Loucy (cell line): ENCODE measurements around the gene RNU5D-1.

ENCODE experiments used
- H2AFZ ChIP-seq: fragments of 200-600 bp; sonication (generic); 2 replicates; pipeline ENCODE4 v1.6.0; 2016; ENCODE audit warnings: antibody characterized with exemption, mild to moderate bottlenecking, low read length, moderate library complexity
- H3F3A ChIP-seq: fragments of 200-600 bp; 2 replicates; pipeline ENCODE4 v1.6.0; 2016; ENCODE audit warnings: antibody characterized with exemption, low read depth, mild to moderate bottlenecking
- H3K27me3 ChIP-seq: fragments of 200-600 bp; sonication (generic); 2 replicates; pipeline ENCODE4 v1.6.1; 2014; ENCODE audit warnings: low read length, mild to moderate bottlenecking; ENCODE audit not compliant: insufficient read depth, poor library complexity, severe bottlenecking
- H3K36me3 ChIP-seq: fragments of 200-600 bp; sonication (generic); 2 replicates; pipeline ENCODE4 v1.6.1; 2016; ENCODE audit warnings: low read length; ENCODE audit not compliant: insufficient read depth
- H3K4me1 ChIP-seq: fragments of 200-600 bp; sonication (generic); 2 replicates; pipeline ENCODE4 v1.5.1; 2014; ENCODE audit warnings: low read length, mild to moderate bottlenecking; ENCODE audit not compliant: insufficient read depth, poor library complexity, severe bottlenecking
- H3K4me2 ChIP-seq: fragments of 200-600 bp; sonication (generic); 2 replicates; pipeline ENCODE4 v1.6.0; 2014; ENCODE audit warnings: antibody characterized with exemption, low read length, low read depth, mild to moderate bottlenecking; ENCODE audit not compliant: poor library complexity, severe bottlenecking
- H3K4me3 ChIP-seq: fragments of 200-600 bp; sonication (generic); 2 replicates; pipeline ENCODE4 v1.5.1; 2014; ENCODE audit warnings: low read length, mild to moderate bottlenecking, mixed read lengths; ENCODE audit not compliant: poor library complexity, severe bottlenecking
- H3K79me2 ChIP-seq: fragments of 200-600 bp; sonication (generic); 2 replicates; pipeline ENCODE4 v1.6.1; 2014; ENCODE audit warnings: low read length; ENCODE audit not compliant: insufficient read depth
- H3K9ac ChIP-seq: fragments of 200-600 bp; sonication (generic); 2 replicates; pipeline ENCODE4 v1.6.0; 2014; ENCODE audit warnings: mild to moderate bottlenecking, low read depth, low read length, moderate library complexity; ENCODE audit not compliant: poor library complexity, severe bottlenecking
- H3K9me2 ChIP-seq: fragments of 200-600 bp; sonication (generic); replicated peaks from 2 replicates; pipeline ENCODE4 v1.6.1; 2016; ENCODE audit warnings: low read depth, low read length, mixed read lengths
- H3K9me3 ChIP-seq: fragments of 200-600 bp; sonication (generic); 2 replicates; pipeline ENCODE4 v1.6.1; 2014; ENCODE audit warnings: mild to moderate bottlenecking, antibody characterized with exemption, low read length, low read depth; ENCODE audit not compliant: insufficient read depth
- H4K20me1 ChIP-seq: fragments of 200-600 bp; sonication (generic); 2 replicates; pipeline ENCODE4 v1.6.0; 2014; ENCODE audit warnings: antibody characterized with exemption, low read length, mild to moderate bottlenecking; ENCODE audit not compliant: insufficient read depth, poor library complexity, severe bottlenecking
- CTCF ChIP-seq: fragments of 200-600 bp; sonication (generic); conservative IDR thresholded peaks from 2 replicates; pipeline ENCODE4 v1.5.1; 2014; ENCODE audit warnings: mild to moderate bottlenecking, antibody characterized with exemption, low read length
- EZH2phosphoT487 ChIP-seq: fragments of 200-600 bp; IDR thresholded peaks from 2 replicates; pipeline ENCODE4 v1.6.1; 2018; ENCODE audit warnings: antibody characterized with exemption, mild to moderate bottlenecking, moderate library complexity, borderline replicate concordance

The RNU5D-1 gene

GRCh38 chr1:44777969-44778635 lies 47.1 kb upstream of the RNU5D-1 start:
- Histone ChIP-seq H3K9me3 (no peaks in the 10 kb centered on the region), H3K79me2 (peaks cover 65% of the 10 kb centered on the region), H3K4me1 (peaks cover 22% of the 10 kb centered on the region), H3F3A (no peaks in the 10 kb centered on the region), H2AFZ (no peak overlapping the region), H3K4me3 (peak overlapping the region; percentile 98), H3K4me2 (peak overlapping the region; percentile 98), H3K9ac (peak overlapping the region; percentile 98), H4K20me1 (peaks cover 48% of the 10 kb centered on the region), H3K36me3 (peaks cover 50% of the 10 kb centered on the region), H3K9me2 (no peaks in the 10 kb centered on the region), H3K27me3 (peaks cover 14% of the 10 kb centered on the region)
- TF ChIP-seq EZH2phosphoT487: no peak
- TF ChIP-seq CTCF: no peak

GRCh38 chr1:44777547-44777946 lies 46.6 kb upstream of the RNU5D-1 start:
- Histone ChIP-seq H3F3A (no peaks in the 10 kb centered on the region), H3K79me2 (peaks cover 65% of the 10 kb centered on the region), H3K9ac (peak overlapping the region; percentile 98), H3K4me2 (peak overlapping the region; percentile 98), H3K36me3 (peaks cover 50% of the 10 kb centered on the region), H3K9me3 (no peaks in the 10 kb centered on the region), H4K20me1 (peaks cover 48% of the 10 kb centered on the region), H2AFZ (no peak overlapping the region), H3K4me1 (peaks cover 22% of the 10 kb centered on the region), H3K9me2 (no peaks in the 10 kb centered on the region), H3K4me3 (peak overlapping the region; percentile 98), H3K27me3 (peaks cover 14% of the 10 kb centered on the region)
- no peak for TF ChIP-seq CTCF
- TF ChIP-seq EZH2phosphoT487: no peak

- Histone ChIP-seq H3K27me3 (peaks cover 14% of the 10 kb centered on the region), H3K36me3 (peaks cover 49% of the 10 kb centered on the region), H3K9me2 (no peaks in the 10 kb centered on the region), H3K4me3 (peak overlapping the region; percentile 98), H3K9ac (peak overlapping the region; percentile 98), H3K4me2 (peak overlapping the region; percentile 98), H3K79me2 (peaks cover 65% of the 10 kb centered on the region), H3F3A (no peaks in the 10 kb centered on the region), H2AFZ (no peak overlapping the region), H3K4me1 (peaks cover 22% of the 10 kb centered on the region), H4K20me1 (peaks cover 48% of the 10 kb centered on the region), H3K9me3 (no peaks in the 10 kb centered on the region)
- TF ChIP-seq EZH2phosphoT487: no peak
Observed at GRCh38 chr1:44776730-44777068, 45.7 kb upstream of the RNU5D-1 start.
